ENCODE measurements around the gene SLN.

GRCh38 chr11:107669191-107669740 lies 42.6 kb downstream of the SLN start:
- TF ChIP-seq CTCF (conservative IDR thresholded peaks at IDR 0.05 in 1 of 2, IDR thresholded peaks at IDR 0.05 in 1 of 2; ENCODE audit: extremely low read depth in 1 of 2, insufficient read depth in 1 of 2, low read depth in 1 of 2, low read length in 2 of 2) = no peak
- TF ChIP-seq EZH2 (IDR thresholded peaks at IDR 0.05; ENCODE audit: borderline replicate concordance, low read length) = no peak
